HCT116 (cell line): ENCODE data around the gene JCHAIN. TPM values are rescaled to one million over a fixed set of nuclear protein-coding genes. Genes with fewer than 3 reads are reported as not detected.

ENCODE experiments used
- ATAC-seq: fragments of 200-7000 bp; cut with Tn5 transposase; 2 replicates; pipeline ENCODE4 v1.9.1; 2020; ENCODE audit warnings: mild to moderate bottlenecking, moderate library complexity
- BruUV-seq: library from RNA; stranded (reverse); fragments of 400-500 nt; replicated peaks from 2 replicates; lab custom pipeline; 2021; lab: Mats Ljungman, UMichigan
- CTCF ChIA-PET: fragments of 300-600 bp; sonication (Branson Sonifier 250); formaldehyde crosslinking; loops from one replicate; lab custom pipeline; 2021; ENCODE audit warnings: antibody characterized with exemption; lab: Charles Lee
- POLR2A ChIA-PET: fragments of 300-600, 350-600 bp; sonication (Branson Sonifier 250); formaldehyde crosslinking; loops from one replicate; lab custom pipeline; 2021; ENCODE audit warnings: antibody characterized with exemption; lab: Charles Lee
- RAD21 ChIA-PET, 2 experiments: fragments of 300-600 bp; sonication (Branson Sonifier 250); formaldehyde crosslinking; loops; one replicate each; lab custom pipeline; 2023; ENCODE audit warnings: low total read pairs in 2 of 2; ENCODE audit not compliant: uncharacterized antibody in 2 of 2, unreplicated experiment in 2 of 2, low non-redundant PET in 1 of 2; lab: Charles Lee
- DNase-seq: peaks from one replicate; pipeline ENCODE4 v3.0.0-alpha.2; 2010; ENCODE audit warnings: low read depth, low spot score
- H2AFZ ChIP-seq: fragments of 200-600 bp; shearing (Covaris generic), sonication (generic); 2 replicates; pipeline ENCODE4 v1.6.1; 2017; ENCODE audit warnings: low read depth, mixed run types, mixed read lengths, antibody characterized with exemption, low read length; ENCODE audit not compliant: poor library complexity, severe bottlenecking
- H3K27ac ChIP-seq: 2 replicates; pipeline ENCODE4 v1.5.1; 2012; ENCODE audit warnings: low read depth, low read length
- H3K27me3 ChIP-seq: fragments of 200-600 bp; sonication (generic); 2 replicates; pipeline ENCODE4 v1.6.1; 2016; ENCODE audit warnings: mixed run types, low read length, mixed read lengths; ENCODE audit not compliant: insufficient read depth
- H3K36me3 ChIP-seq, 2 experiments: fragments of 200-500 bp in 1 of 2; fragments of 200-600 bp in 1 of 2; sonication (Bioruptor generic) in 1 of 2; sonication (generic) in 1 of 2; 2 replicates each; pipeline versions ENCODE4 v1.5.1 to v1.6.1; 2014 to 2016; ENCODE audit warnings: low read length in 2 of 2, inconsistent platforms in 1 of 2, mixed read lengths in 1 of 2, mixed run types in 1 of 2; ENCODE audit not compliant: insufficient read depth in 2 of 2, control insufficient read depth in 1 of 2
- H3K4me1 ChIP-seq, 2 experiments: fragments of 200-600 bp in 1 of 2; sonication (generic) in 1 of 2; 2 replicates each; pipeline versions ENCODE4 v1.5.1 to v1.6.1; 2012 to 2017; ENCODE audit warnings: low read length in 2 of 2, inconsistent platforms in 1 of 2, mild to moderate bottlenecking in 1 of 2, mixed read lengths in 1 of 2, mixed run types in 1 of 2, moderate library complexity in 1 of 2; ENCODE audit not compliant: insufficient read depth in 2 of 2, control insufficient read depth in 1 of 2
- H3K4me2 ChIP-seq: fragments of 200-600 bp; sonication (generic); 2 replicates; pipeline ENCODE4 v1.6.1; 2017; ENCODE audit warnings: mixed run types, low read length, mixed read lengths
- H3K4me3 ChIP-seq, 2 experiments: fragments of 200-600 bp in 1 of 2; sonication (generic) in 1 of 2; replicated peaks in 1 of 2; 2 replicates each; pipeline ENCODE4 v1.5.1; 2011 to 2016; ENCODE audit warnings: low read length in 2 of 2, control low read depth in 1 of 2, low read depth in 1 of 2, mild to moderate bottlenecking in 1 of 2, mixed read lengths in 1 of 2, mixed run types in 1 of 2
- H3K79me2 ChIP-seq: fragments of 200-600 bp; sonication (generic); 2 replicates; pipeline ENCODE4 v1.6.1; 2017; ENCODE audit warnings: mild to moderate bottlenecking, mixed run types, low read length, moderate library complexity, mixed read lengths; ENCODE audit not compliant: insufficient read depth
- H3K9ac ChIP-seq: fragments of 200-600 bp; sonication (generic); 2 replicates; pipeline ENCODE4 v1.6.1; 2016; ENCODE audit warnings: low read length, mixed read lengths
- H3K9me2 ChIP-seq: fragments of 200-600 bp; sonication (generic), shearing (Covaris generic); 2 replicates; pipeline ENCODE4 v1.6.1; 2017; ENCODE audit warnings: mixed run types, mild to moderate bottlenecking, moderate library complexity; ENCODE audit not compliant: insufficient read depth
- H3K9me3 ChIP-seq, 2 experiments: fragments of 200-500 bp in 1 of 2; fragments of 200-600 bp in 1 of 2; sonication (Bioruptor generic) in 1 of 2; sonication (generic) in 1 of 2; 2 replicates each; pipeline ENCODE4 v1.6.1; 2014 to 2017; ENCODE audit warnings: low read length in 2 of 2, mixed read lengths in 2 of 2, inconsistent platforms in 1 of 2, low read depth in 1 of 2, mild to moderate bottlenecking in 1 of 2, mixed run types in 1 of 2, moderate library complexity in 1 of 2; ENCODE audit not compliant: control insufficient read depth in 1 of 2, insufficient read depth in 1 of 2
- H4K20me1 ChIP-seq: fragments of 200-600 bp; sonication (generic), shearing (Covaris generic); 2 replicates; pipeline ENCODE4 v1.6.1; 2017; ENCODE audit warnings: mixed run types, mild to moderate bottlenecking, moderate library complexity; ENCODE audit not compliant: insufficient read depth
- CBX3 ChIP-seq: IDR thresholded peaks from 2 replicates; pipeline ENCODE4 v1.6.1; 2012; ENCODE audit warnings: low read depth
- CEBPB ChIP-seq: IDR thresholded peaks from 2 replicates; pipeline ENCODE4 v1.6.1; 2012; ENCODE audit warnings: low read depth
- CTCF ChIP-seq, 3 experiments: fragments of 200-600 bp in 1 of 3; sonication (generic) in 1 of 3; IDR thresholded peaks in 2 of 3; conservative IDR thresholded peaks in 1 of 3; 2 replicates each; pipeline ENCODE4 v1.5.1; 2012 to 2017; ENCODE audit warnings: low read depth in 2 of 3, low read length in 2 of 3, antibody characterized with exemption in 1 of 3, borderline replicate concordance in 1 of 3, control low read depth in 1 of 3, mild to moderate bottlenecking in 1 of 3, mixed read lengths in 1 of 3, mixed run types in 1 of 3, moderate library complexity in 1 of 3; ENCODE audit not compliant: insufficient read depth in 1 of 3
- EZH2phosphoT487 ChIP-seq: fragments of 200-600 bp; IDR thresholded peaks from 2 replicates; pipeline ENCODE4 v1.6.1; 2018; ENCODE audit warnings: antibody characterized with exemption, borderline replicate concordance
- MAX ChIP-seq: IDR thresholded peaks from 2 replicates; pipeline ENCODE4 v1.6.1; 2012
- POLR2AphosphoS5 ChIP-seq: IDR thresholded peaks from 2 replicates; pipeline ENCODE4 v1.6.1; 2011; ENCODE audit warnings: mild to moderate bottlenecking, low read depth, low read length, moderate library complexity
- REST ChIP-seq: IDR thresholded peaks from 2 replicates; pipeline ENCODE4 v1.6.1; 2012; ENCODE audit warnings: low read depth
- SIN3A ChIP-seq: IDR thresholded peaks from 2 replicates; pipeline ENCODE4 v1.6.1; 2012; ENCODE audit warnings: low read depth
- ZBTB33 ChIP-seq: IDR thresholded peaks from 2 replicates; pipeline ENCODE4 v1.6.1; 2011; ENCODE audit warnings: mild to moderate bottlenecking, low read length, moderate library complexity; ENCODE audit not compliant: insufficient replicate concordance; ENCODE audit errors: extremely low read depth
- ZFX ChIP-seq: fragments of 450-650 bp; IDR thresholded peaks from 2 replicates; pipeline ENCODE4 v1.6.1; 2017
- intact Hi-C: fragments of 100-400 bp; cut with micrococcal nuclease; formaldehyde crosslinking; loops from 2 replicates; pipeline ENCODE4 v1.10.0; 2022
- total RNA-seq: library from RNA; stranded (reverse); gene quantifications from one replicate; pipeline ENCODE4 v1.2.1, GENCODE V29; 2021; ENCODE audit not compliant: unreplicated experiment

JCHAIN gene
- total RNA-seq, 1 experiment from 2014 or later = 0.79 TPM

- no peak for DNase-seq
- H3K27ac ChIP-seq = no peak overlapping the region
- no peak for TF ChIP-seq REST
- no peak for TF ChIP-seq CEBPB
- TF ChIP-seq MAX = no peak
- no peak overlapping the region for H3K9ac ChIP-seq
- H4K20me1 ChIP-seq = no peaks in the 10 kb centered on the region
- H3K4me1 ChIP-seq = no peaks in the 10 kb centered on the region
- ChIA-PET POLR2A (no interaction called here), CTCF (no interaction called here), RAD21 (no interaction called here)
- H3K27me3 ChIP-seq = no peaks in the 10 kb centered on the region
- no peak overlapping the region for H3K4me3 ChIP-seq
- H3K4me2 ChIP-seq = no peak overlapping the region
- intact Hi-C loops = loop anchor here (10.0 kb wide), 1 partner anchor 526 kb away; no protein-coding TSS in a partner anchor
- H3K79me2 ChIP-seq = no peaks in the 10 kb centered on the region
- BruUV-seq = no TSS peak
- H3K36me3 ChIP-seq = no peaks in the 10 kb centered on the region
- no peak overlapping the region for H2AFZ ChIP-seq
- H3K9me3 ChIP-seq = no peaks in the 10 kb centered on the region
- H3K9me2 ChIP-seq = no peaks in the 10 kb centered on the region
- no peak for ATAC-seq
Observed at GRCh38 chr4:70658418-70658817, 7.9 kb downstream of the JCHAIN start.

- no peak overlapping the region for H3K27ac ChIP-seq
- H3K36me3 ChIP-seq = no peaks in the 10 kb centered on the region
- no peaks in the 10 kb centered on the region for H3K4me1 ChIP-seq
- H3K4me3 ChIP-seq = no peak overlapping the region
- POLR2A ChIA-PET = no interaction called here
- RAD21 ChIA-PET = no interaction called here
- BruUV-seq = no TSS peak
- ATAC-seq = no peak
- intact Hi-C loops = loop anchor here (10.0 kb wide), 1 partner anchor 527 kb away; no protein-coding TSS in a partner anchor
- no peaks in the 10 kb centered on the region for H3K27me3 ChIP-seq
- H2AFZ ChIP-seq = no peak overlapping the region
- no peaks in the 10 kb centered on the region for H3K79me2 ChIP-seq
- no peak for DNase-seq
- H3K4me2 ChIP-seq = no peak overlapping the region
- no peaks in the 10 kb centered on the region for H3K9me3 ChIP-seq
- no peak overlapping the region for H3K9ac ChIP-seq
- no peaks in the 10 kb centered on the region for H3K9me2 ChIP-seq
- no peaks in the 10 kb centered on the region for H4K20me1 ChIP-seq
- CTCF ChIA-PET = no interaction called here
- TF ChIP-seq SIN3A (no peak), EZH2phosphoT487 (no peak), MAX (no peak), POLR2AphosphoS5 (no peak), CBX3 (no peak), ZBTB33 (no peak), ZFX (no peak), CTCF (IDR thresholded peaks at IDR 0.05 in 2 of 3, conservative IDR thresholded peaks at IDR 0.05 in 1 of 3; ENCODE audit: borderline replicate concordance in 1 of 3, insufficient read depth in 1 of 3, low read depth in 2 of 3, low read length in 2 of 3) (no peak)
Observed at GRCh38 chr4:70657326-70657725, 9.0 kb downstream of the JCHAIN start.
